ENCODE results near the gene EMC9. TPM values are rescaled to one million over a fixed set of nuclear protein-coding genes. Genes with fewer than 3 reads are reported as not detected.

Gene EMC9
- total and polyA plus RNA-seq, 4 donors = 8.6 to 17.8 (median 13.4) TPM

DNA sequence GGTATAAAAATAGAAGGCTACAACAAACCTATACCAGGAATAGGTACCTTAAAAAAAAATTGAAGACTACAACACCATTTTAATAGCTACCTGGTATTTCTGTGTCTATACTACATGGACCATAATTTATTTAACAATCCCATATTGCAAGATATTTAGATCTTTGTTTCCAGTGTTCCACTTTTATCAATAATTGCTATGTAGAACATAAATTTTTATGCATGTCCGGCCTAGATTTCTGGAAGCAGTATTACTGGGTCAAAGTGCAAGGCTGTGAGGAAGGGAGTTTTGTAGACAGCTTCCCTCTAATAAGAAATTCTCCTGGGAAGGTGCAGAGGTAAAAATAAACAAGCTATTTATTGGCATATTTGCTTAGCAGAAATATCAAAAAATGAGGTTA is 30.9 kb downstream of the EMC9 start (continued):
- TF ChIP-seq, protein P1, sequence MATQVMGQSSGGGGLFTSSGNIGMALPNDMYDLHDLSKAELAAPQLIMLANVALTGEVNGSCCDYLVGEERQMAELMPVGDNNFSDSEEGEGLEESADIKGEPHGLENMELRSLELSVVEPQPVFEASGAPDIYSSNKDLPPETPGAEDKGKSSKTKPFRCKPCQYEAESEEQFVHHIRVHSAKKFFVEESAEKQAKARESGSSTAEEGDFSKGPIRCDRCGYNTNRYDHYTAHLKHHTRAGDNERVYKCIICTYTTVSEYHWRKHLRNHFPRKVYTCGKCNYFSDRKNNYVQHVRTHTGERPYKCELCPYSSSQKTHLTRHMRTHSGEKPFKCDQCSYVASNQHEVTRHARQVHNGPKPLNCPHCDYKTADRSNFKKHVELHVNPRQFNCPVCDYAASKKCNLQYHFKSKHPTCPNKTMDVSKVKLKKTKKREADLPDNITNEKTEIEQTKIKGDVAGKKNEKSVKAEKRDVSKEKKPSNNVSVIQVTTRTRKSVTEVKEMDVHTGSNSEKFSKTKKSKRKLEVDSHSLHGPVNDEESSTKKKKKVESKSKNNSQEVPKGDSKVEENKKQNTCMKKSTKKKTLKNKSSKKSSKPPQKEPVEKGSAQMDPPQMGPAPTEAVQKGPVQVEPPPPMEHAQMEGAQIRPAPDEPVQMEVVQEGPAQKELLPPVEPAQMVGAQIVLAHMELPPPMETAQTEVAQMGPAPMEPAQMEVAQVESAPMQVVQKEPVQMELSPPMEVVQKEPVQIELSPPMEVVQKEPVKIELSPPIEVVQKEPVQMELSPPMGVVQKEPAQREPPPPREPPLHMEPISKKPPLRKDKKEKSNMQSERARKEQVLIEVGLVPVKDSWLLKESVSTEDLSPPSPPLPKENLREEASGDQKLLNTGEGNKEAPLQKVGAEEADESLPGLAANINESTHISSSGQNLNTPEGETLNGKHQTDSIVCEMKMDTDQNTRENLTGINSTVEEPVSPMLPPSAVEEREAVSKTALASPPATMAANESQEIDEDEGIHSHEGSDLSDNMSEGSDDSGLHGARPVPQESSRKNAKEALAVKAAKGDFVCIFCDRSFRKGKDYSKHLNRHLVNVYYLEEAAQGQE (IDR thresholded peaks at IDR 0.05) = no peak
- TF ChIP-seq SP1 (IDR thresholded peaks at IDR 0.05) = no peak
- no peak for TF ChIP-seq JUND (IDR thresholded peaks at IDR 0.05)
- no peak for TF ChIP-seq EGR1 (IDR thresholded peaks at IDR 0.05; ENCODE audit: low read depth in 2 of 2)

DNA sequence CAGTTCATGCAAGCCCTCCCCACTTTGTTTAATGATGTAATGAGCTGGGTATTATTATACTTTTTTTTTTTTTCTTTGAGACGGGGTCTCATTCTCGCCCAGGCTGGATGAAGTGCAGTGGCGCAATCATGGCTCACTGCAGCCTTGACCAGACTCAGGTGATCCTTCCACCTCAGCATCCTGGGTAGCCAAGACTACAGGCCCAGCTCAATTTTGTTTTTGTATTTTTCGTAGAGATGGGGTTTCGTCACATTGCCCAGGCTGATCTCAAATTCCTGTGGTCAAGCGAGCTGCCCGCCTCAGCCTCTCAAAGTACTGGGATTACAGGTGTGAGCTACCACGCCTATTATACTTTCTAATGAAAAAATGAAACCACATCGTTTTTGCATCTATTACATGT is 31.3 kb downstream of the EMC9 start:
- Histone ChIP-seq H3K36me3 (ENCODE audit: control insufficient read depth in 4 of 4, insufficient read depth in 3 of 4, low read depth in 1 of 4, low read length in 3 of 4) (no peaks in the 10 kb centered on the region), H3K9me3 (ENCODE audit: control insufficient read depth in 4 of 4, low read length in 3 of 4) (no peaks in the 10 kb centered on the region), H3K4me1 (ENCODE audit: control insufficient read depth in 4 of 4, insufficient read depth in 4 of 4, low read length in 3 of 4) (peaks cover 4 to 52% (median 35%) of the 10 kb centered on the region in 4 donors), H3K27ac (ENCODE audit: low read depth in 1 of 2, low read length in 2 of 2) (no peak overlapping the region), H3K4me3 (ENCODE audit: low read depth in 1 of 3, low read length in 3 of 3) (no peak overlapping the region), H3K27me3 (ENCODE audit: control insufficient read depth in 4 of 4, insufficient read depth in 4 of 4, low read length in 3 of 4) (no peaks in the 10 kb centered on the region), H3K9ac (ENCODE audit: low read depth in 1 of 2, low read length in 2 of 2) (no peak overlapping the region)
- no peak for DNase-seq (ENCODE audit: low spot score)
- 79% methylated on average over 9 of the region's 9 CpGs for WGBS
- TF ChIP-seq HNF4A (conservative IDR thresholded peaks at IDR 0.05) = no peak
- TF ChIP-seq, protein P2, sequence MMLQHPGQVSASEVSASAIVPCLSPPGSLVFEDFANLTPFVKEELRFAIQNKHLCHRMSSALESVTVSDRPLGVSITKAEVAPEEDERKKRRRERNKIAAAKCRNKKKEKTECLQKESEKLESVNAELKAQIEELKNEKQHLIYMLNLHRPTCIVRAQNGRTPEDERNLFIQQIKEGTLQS (IDR thresholded peaks at IDR 0.05) = no peak
- no peak for TF ChIP-seq RXRA (IDR thresholded peaks at IDR 0.05)
- no peak for TF ChIP-seq RAD21 (IDR thresholded peaks at IDR 0.05)
- no peak for TF ChIP-seq SP1 (IDR thresholded peaks at IDR 0.05)
- TF ChIP-seq, protein P1 (IDR thresholded peaks at IDR 0.05) = no peak
- TF ChIP-seq JUND (IDR thresholded peaks at IDR 0.05) = no peak
- TF ChIP-seq FOXA1 (IDR thresholded peaks at IDR 0.05) = no peak
- no peak for TF ChIP-seq HNF4G (IDR thresholded peaks at IDR 0.05)
- TF ChIP-seq, protein P3, sequence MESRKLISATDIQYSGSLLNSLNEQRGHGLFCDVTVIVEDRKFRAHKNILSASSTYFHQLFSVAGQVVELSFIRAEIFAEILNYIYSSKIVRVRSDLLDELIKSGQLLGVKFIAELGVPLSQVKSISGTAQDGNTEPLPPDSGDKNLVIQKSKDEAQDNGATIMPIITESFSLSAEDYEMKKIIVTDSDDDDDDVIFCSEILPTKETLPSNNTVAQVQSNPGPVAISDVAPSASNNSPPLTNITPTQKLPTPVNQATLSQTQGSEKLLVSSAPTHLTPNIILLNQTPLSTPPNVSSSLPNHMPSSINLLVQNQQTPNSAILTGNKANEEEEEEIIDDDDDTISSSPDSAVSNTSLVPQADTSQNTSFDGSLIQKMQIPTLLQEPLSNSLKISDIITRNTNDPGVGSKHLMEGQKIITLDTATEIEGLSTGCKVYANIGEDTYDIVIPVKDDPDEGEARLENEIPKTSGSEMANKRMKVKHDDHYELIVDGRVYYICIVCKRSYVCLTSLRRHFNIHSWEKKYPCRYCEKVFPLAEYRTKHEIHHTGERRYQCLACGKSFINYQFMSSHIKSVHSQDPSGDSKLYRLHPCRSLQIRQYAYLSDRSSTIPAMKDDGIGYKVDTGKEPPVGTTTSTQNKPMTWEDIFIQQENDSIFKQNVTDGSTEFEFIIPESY (IDR thresholded peaks at IDR 0.05) = no peak
- TF ChIP-seq TAF1 (conservative IDR thresholded peaks at IDR 0.05) = no peak
- TF ChIP-seq GABPA (IDR thresholded peaks at IDR 0.05 in 1 of 2, conservative IDR thresholded peaks at IDR 0.05 in 1 of 2) = no peak
- no peak for TF ChIP-seq FOXA2 (IDR thresholded peaks at IDR 0.05)
- no peak for TF ChIP-seq NR2F2 (IDR thresholded peaks at IDR 0.05)
- TF ChIP-seq, protein P4, sequence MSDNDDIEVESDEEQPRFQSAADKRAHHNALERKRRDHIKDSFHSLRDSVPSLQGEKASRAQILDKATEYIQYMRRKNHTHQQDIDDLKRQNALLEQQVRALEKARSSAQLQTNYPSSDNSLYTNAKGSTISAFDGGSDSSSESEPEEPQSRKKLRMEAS (IDR thresholded peaks at IDR 0.05) = no peak
- TF ChIP-seq, protein P5, sequence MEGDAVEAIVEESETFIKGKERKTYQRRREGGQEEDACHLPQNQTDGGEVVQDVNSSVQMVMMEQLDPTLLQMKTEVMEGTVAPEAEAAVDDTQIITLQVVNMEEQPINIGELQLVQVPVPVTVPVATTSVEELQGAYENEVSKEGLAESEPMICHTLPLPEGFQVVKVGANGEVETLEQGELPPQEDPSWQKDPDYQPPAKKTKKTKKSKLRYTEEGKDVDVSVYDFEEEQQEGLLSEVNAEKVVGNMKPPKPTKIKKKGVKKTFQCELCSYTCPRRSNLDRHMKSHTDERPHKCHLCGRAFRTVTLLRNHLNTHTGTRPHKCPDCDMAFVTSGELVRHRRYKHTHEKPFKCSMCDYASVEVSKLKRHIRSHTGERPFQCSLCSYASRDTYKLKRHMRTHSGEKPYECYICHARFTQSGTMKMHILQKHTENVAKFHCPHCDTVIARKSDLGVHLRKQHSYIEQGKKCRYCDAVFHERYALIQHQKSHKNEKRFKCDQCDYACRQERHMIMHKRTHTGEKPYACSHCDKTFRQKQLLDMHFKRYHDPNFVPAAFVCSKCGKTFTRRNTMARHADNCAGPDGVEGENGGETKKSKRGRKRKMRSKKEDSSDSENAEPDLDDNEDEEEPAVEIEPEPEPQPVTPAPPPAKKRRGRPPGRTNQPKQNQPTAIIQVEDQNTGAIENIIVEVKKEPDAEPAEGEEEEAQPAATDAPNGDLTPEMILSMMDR (IDR thresholded peaks at IDR 0.05; ENCODE audit: low read depth, low read length, missing input control) = no peak
- TF ChIP-seq YY1 (IDR thresholded peaks at IDR 0.05) = no peak
- TF ChIP-seq EGR1 (IDR thresholded peaks at IDR 0.05; ENCODE audit: low read depth in 2 of 2) = no peak

Measured in liver (tissue), 9 donors.